Stimulated activated CD8-positive, alpha-beta memory T cell treated with anti-CD3 and anti-CD28 coated beads, Interleukin-4, amount 100 ng/mL, for 24 hours (primary cell): ENCODE results near the gene TPBG.

ENCODE experiments used
- DNase-seq: peaks from one replicate; pipeline ENCODE4 v3.0.0-alpha.2; 2020; ENCODE audit warnings: low read depth

Gene TPBG

GRCh38 chr6:82363428-82364086 is at the start of gene TPBG:
TPBG (plus strand) TSS chr6:82363817; CDS start chr6:82364962, 1,145 bp downstream.
- no peak for DNase-seq

DNA sequence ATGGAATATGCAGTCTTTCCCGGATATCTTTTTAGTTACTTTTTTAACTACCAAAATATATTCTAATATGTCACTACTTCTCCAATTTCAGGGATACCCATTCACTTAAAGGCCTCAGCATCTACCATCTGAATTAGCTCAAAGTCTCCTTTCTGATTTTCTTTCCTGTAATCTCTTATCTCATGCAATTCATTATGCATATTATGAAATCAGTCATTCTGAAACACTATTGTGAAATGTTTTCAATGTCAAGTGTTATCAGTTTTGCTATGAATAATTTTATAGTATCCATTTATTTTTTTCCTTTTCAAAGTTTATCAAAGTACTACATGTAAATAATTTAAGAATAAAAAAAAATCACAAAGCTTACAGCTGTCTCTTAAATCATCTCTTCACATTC is 41.2 kb upstream of the TPBG start:
- no peak for DNase-seq

DNA sequence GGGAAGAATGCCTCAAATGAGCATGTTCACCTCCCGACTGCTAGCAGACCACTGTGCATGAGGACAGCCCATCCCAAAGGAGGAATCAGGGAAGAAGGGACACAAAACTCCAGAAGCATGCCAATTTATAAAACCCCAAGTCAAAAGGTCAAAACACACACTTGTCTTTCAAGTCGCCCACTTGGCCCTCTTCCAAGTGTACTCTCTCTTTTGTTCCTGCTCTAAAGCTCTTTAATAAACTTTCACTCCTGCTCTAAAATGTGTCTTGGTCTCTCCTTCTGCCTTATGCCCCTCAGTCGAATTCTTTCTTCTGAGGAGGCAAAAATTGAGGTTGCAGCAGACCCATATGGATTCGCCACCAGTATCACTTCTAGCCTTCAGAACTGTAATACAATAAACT is 33.9 kb upstream of the TPBG start:
- DNase-seq, result no peak

- no peak for DNase-seq
Measured at GRCh38 chr6:82330171-82330804, 33.3 kb upstream of the TPBG start.

GRCh38 chr6:82331031-82331773 is 32.4 kb upstream of the TPBG start:
- no peak for DNase-seq

- no peak for DNase-seq
Measured at GRCh38 chr6:82333781-82334180, 29.8 kb upstream of the TPBG start.

DNA sequence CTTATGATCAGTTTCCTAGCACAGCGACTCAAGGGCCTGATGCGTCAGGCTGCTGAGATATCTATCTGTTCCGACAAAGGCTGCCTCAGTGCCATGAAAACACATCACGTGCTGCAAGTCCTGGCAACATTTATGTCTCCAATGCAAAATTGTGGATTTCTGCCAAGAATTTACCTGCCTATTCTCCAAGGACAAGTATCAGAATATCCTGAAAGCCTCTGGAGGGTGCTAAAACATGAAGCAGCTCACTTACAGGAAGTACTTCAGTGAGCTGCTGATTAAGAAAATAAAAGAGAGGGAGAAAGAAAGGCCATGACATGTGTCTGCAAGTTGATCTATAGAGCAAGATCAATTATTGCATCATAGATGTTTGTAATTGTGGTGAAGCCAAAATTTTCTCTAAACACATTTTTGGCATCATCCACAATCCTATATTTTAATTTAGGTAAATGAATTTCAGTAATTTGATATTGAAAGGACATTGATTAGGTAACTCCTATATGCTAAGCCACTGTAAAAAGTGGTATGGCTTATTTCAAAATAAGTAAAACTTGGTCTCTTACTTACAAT is 25.8 kb upstream of the TPBG start:
- DNase-seq, result no peak

GRCh38 chr6:82348130-82348529 is 15.5 kb upstream of the TPBG start:
- no peak for DNase-seq

GRCh38 chr6:82353848-82354247 is 9.8 kb upstream of the TPBG start:
- no peak for DNase-seq

- no peak for DNase-seq
Measured at GRCh38 chr6:82360552-82360951, 3.1 kb upstream of the TPBG start.

DNA sequence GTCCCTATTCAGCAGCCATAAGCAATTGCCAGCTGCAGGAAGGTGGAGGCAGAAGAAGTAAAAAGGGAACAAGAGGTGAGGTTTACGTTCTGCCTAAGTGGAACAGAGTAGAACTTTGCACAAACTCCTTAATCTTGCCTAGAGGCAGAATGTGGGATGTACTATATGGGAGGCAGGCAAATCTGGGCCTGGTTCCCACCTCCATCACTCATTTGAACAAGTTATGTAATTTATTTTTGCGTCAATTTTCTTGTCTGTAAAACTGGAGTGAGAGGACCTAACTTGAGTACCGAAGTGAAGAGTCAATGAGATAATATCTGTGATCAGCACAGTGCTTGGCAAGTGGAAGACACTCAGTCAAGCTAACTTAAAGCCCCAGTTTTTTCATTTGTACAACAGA is 2.0 kb upstream of the TPBG start:
- no peak for DNase-seq

- no peak for DNase-seq
Measured at GRCh38 chr6:82362144-82362543, 1.5 kb upstream of the TPBG start.

DNA sequence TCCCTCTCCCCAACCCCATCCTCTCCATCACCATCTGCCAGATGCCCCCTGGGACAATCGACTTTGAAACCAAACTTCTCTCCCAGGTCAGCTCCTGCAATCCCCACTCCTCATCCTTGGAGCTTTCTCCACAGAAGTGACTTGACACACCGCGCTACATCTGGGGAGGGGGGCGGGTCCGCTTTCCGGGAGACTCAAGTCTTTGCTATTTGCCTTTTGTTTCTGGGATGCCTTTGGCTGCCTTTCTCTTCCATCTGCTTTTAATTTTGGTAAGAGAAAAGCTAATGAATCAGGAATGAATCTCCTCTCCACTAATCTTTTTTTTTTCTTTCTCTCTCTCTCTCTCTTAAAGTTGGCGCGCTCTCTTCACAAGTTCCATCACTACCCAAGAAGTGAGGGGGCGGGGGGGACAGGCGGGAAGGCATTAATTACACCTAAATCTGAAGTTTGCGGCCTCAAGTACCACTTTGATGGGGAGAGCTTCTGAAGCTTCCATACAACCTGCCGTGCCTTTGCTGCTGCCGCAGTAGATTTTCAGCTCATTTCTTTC is 664 bp upstream of the TPBG start:
- no peak for DNase-seq

- no peak for DNase-seq
Measured at GRCh38 chr6:82364087-82365015, 734 bp downstream of the TPBG start.

DNA sequence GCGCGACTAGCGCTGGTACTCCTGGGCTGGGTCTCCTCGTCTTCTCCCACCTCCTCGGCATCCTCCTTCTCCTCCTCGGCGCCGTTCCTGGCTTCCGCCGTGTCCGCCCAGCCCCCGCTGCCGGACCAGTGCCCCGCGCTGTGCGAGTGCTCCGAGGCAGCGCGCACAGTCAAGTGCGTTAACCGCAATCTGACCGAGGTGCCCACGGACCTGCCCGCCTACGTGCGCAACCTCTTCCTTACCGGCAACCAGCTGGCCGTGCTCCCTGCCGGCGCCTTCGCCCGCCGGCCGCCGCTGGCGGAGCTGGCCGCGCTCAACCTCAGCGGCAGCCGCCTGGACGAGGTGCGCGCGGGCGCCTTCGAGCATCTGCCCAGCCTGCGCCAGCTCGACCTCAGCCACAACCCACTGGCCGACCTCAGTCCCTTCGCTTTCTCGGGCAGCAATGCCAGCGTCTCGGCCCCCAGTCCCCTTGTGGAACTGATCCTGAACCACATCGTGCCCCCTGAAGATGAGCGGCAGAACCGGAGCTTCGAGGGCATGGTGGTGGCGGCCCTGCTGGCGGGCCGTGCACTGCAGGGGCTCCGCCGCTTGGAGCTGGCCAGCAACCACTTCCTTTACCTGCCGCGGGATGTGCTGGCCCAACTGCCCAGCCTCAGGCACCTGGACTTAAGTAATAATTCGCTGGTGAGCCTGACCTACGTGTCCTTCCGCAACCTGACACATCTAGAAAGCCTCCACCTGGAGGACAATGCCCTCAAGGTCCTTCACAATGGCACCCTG is 1.6 kb downstream of the TPBG start:
- no peak for DNase-seq

DNA sequence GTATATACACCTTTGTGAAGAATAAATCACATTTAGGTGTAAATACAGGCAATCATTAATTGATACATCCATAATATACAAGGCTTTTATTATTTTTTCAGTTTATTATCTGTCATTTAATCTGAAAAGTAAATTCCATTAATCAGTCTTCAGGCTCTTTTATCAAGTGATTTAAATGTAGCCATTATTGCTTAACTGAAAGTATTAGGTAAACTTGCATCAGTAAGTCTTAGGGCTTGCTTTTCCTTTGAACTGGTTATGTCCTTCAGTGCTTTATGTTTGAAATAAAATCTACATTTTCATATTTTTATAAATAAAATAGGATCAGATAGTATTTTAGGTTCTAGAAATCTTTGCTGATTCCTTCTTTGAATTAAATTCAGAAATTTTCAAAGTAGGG is 4.1 kb downstream of the TPBG start:
- DNase-seq, result no peak

DNA sequence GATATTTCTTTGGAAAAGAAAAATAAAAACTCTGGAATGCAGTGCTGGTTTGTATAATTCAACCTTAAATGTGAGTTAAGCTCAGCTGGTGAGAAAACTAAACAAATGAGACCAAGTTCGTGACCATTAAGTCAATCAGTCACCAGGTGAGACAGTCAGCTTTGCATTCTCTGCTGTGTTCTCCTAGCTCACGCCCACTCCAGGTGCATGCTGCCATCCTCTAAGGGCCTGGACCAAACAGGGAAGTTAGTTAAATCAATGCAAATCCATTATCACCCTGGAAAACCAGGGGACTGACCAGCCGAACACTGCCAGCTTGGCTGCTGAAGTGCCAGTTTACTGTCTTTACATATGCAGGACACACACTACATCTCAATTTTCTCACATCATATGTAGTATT is 7.2 kb downstream of the TPBG start:
- DNase-seq, result no peak

GRCh38 chr6:82371799-82372546 is 8.4 kb downstream of the TPBG start:
- DNase-seq, result no peak

DNA sequence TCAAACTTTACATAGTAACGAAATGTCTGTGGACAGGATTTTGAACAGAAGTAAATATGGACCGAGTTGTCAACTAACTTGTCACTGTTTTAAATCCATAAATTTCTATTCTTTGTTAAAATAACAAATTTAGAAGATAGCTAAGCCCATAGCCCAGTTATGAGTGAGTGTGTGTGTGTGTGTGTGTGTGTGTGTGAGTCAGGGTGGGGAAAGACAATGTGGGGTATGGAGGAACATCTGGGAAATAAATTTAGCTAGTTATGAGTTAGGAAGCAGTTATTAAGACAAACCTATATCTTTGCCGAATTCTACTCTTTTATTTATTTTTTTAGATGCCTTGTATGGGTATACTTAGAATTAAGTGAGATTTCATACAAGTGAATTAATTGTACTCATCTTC is 9.0 kb downstream of the TPBG start:
- no peak for DNase-seq

- no peak for DNase-seq
Measured at GRCh38 chr6:82374516-82374915, 10.9 kb downstream of the TPBG start.
